Measurements from ENCODE around the gene RPRD1B. TPM values are rescaled to one million over a fixed set of nuclear protein-coding genes. Genes with fewer than 3 reads are reported as not detected.
A peak's percentile ranks its signal among the peaks of the same experiment; 100 is the strongest.

RPRD1B gene
- total and polyA plus RNA-seq, 2 of the 13 experiments (the other 11 are each of a cell fraction or from before 2014, with no cell fraction given) = 31.1 to 41.5 TPM

GRCh38 chr20:38095017-38095686 is 61.6 kb downstream of the RPRD1B start (continued):
- TF ChIP-seq ZBTB39 (CRISPR knock-in tag; IDR thresholded peaks at IDR 0.05) (no peak), HNF1B (CRISPR knock-in tag; IDR thresholded peaks at IDR 0.05) (no peak), EHMT2 (IDR thresholded peaks at IDR 0.05; ENCODE audit: borderline replicate concordance, low read depth, low read length) (no peak), ZBTB44 (CRISPR knock-in tag; IDR thresholded peaks at IDR 0.05) (no peak), ZNF136 (CRISPR knock-in tag; IDR thresholded peaks at IDR 0.05; ENCODE audit: low read depth) (no peak), CBX2 (IDR thresholded peaks at IDR 0.05; ENCODE audit: low read depth, low read length) (no peak), CBX2 (CRISPR knock-in tag; IDR thresholded peaks at IDR 0.05; ENCODE audit: low read depth) (no peak), POGZ (CRISPR knock-in tag; IDR thresholded peaks at IDR 0.05) (peak; percentile 77), SOX13 (IDR thresholded peaks at IDR 0.05) (no peak), SOX13 (CRISPR knock-in tag; conservative IDR thresholded peaks at IDR 0.05 in 1 of 2, IDR thresholded peaks at IDR 0.05 in 1 of 2) (peak in 1 of 2 experiments; percentile 54; a peak in 1 of 4 replicates), FOXK2 (IDR thresholded peaks at IDR 0.05) (no peak), ZFP36 (IDR thresholded peaks at IDR 0.05; ENCODE audit: borderline replicate concordance, low read depth, low read length, partially characterized antibody) (no peak), GABPB1 (CRISPR knock-in tag; IDR thresholded peaks at IDR 0.05) (no peak), ZNF407 (CRISPR knock-in tag; IDR thresholded peaks at IDR 0.05; ENCODE audit: not compliant biosample characterization) (no peak), ZNF615 (CRISPR knock-in tag; IDR thresholded peaks at IDR 0.05; ENCODE audit: borderline replicate concordance) (no peak), ZNF776 (CRISPR knock-in tag; IDR thresholded peaks at IDR 0.05) (no peak)
